Prostate gland (tissue), 2 donors: ENCODE data around the gene EGFL6.

Experiments
- POLR2AphosphoS5 ChIP-seq: sonication (generic); formaldehyde crosslinking; IDR thresholded peaks from one replicate; pipeline ENCODE4 v1.6.1; 2017; ENCODE audit warnings: antibody characterized with exemption
- TF ChIP-seq, protein P1 (sequence below), 4 experiments: fragments of 200-600 bp in 2 of 4; fragments of 450-650 bp in 2 of 4; sonication (generic) in 2 of 4; IDR thresholded peaks; 1 replicate in 3 of 4; 2 replicates in 1 of 4; pipeline ENCODE4 v1.5.1; 2016 to 2019; ENCODE audit warnings: antibody characterized with exemption in 4 of 4, mild to moderate bottlenecking in 2 of 4, moderate library complexity in 2 of 4

DNA sequence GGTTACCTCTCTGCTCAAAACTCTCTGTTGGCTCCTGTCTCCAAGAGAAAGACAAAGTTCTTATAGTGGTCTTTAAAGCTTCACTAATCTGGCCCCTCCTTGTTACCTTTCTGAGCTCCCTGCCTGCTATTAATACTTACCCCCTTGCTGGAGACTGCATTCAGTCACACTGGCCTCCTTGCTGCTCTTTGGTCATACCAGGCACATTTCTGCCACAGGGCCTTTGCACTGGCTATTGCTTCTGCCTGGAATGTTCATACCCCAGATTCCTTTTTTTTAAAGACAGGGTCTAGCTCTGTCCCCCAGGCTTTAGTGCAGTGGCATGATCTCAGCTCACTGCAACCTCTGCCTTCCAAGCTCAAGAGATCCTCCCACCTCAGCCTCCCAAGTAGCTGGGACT is 103.6 kb downstream of the EGFL6 start:
- no peak for TF ChIP-seq POLR2AphosphoS5
- TF ChIP-seq, protein P1, sequence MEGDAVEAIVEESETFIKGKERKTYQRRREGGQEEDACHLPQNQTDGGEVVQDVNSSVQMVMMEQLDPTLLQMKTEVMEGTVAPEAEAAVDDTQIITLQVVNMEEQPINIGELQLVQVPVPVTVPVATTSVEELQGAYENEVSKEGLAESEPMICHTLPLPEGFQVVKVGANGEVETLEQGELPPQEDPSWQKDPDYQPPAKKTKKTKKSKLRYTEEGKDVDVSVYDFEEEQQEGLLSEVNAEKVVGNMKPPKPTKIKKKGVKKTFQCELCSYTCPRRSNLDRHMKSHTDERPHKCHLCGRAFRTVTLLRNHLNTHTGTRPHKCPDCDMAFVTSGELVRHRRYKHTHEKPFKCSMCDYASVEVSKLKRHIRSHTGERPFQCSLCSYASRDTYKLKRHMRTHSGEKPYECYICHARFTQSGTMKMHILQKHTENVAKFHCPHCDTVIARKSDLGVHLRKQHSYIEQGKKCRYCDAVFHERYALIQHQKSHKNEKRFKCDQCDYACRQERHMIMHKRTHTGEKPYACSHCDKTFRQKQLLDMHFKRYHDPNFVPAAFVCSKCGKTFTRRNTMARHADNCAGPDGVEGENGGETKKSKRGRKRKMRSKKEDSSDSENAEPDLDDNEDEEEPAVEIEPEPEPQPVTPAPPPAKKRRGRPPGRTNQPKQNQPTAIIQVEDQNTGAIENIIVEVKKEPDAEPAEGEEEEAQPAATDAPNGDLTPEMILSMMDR (IDR thresholded peaks at IDR 0.05): no peak
